ENCODE measurements around the gene MINDY1.

The MINDY1 gene

GRCh38 chr1:151006327-151007052, at the start of gene MINDY1:
MINDY1 (minus strand) TSS chr1:151006902; CDS start chr1:151002617, 4,285 bp downstream.
- H3K27ac ChIP-seq: peak within 1 kb of the TSS; percentile 84
- TF ChIP-seq CTCF (IDR thresholded peaks at IDR 0.05) (peak; percentile 70), ZFX (IDR thresholded peaks at IDR 0.05; ENCODE audit: borderline replicate concordance) (no peak)

- H3K27ac ChIP-seq: peak overlapping the region; percentile 93
- TF ChIP-seq CTCF (IDR thresholded peaks at IDR 0.05) (no peak), ZFX (IDR thresholded peaks at IDR 0.05; ENCODE audit: borderline replicate concordance) (no peak)
Observed at GRCh38 chr1:151056149-151056548, 49.4 kb upstream of the MINDY1 start.

- H3K27ac ChIP-seq: peak overlapping the region; percentile 93; the same call in 1 of the 2 replicates
Observed at GRCh38 chr1:151055581-151055980, 48.9 kb upstream of the MINDY1 start.

GRCh38 chr1:151054971-151055547, 48.4 kb upstream of the MINDY1 start:
- TF ChIP-seq CTCF (IDR thresholded peaks at IDR 0.05) (no peak), ZFX (IDR thresholded peaks at IDR 0.05; ENCODE audit: borderline replicate concordance) (no peak)
- H3K27ac ChIP-seq: peak overlapping the region; percentile 93; the same call in 1 of the 2 replicates

More at GRCh38 chr1:151055581-151055980, 48.9 kb upstream of the MINDY1 start:
- TF ChIP-seq ZFX (IDR thresholded peaks at IDR 0.05; ENCODE audit: borderline replicate concordance): no peak
- TF ChIP-seq CTCF (IDR thresholded peaks at IDR 0.05): no peak

GRCh38 chr1:151051356-151052009, 44.8 kb upstream of the MINDY1 start:
- H3K27ac ChIP-seq: peak overlapping the region; percentile 75
- no peak for TF ChIP-seq ZFX (IDR thresholded peaks at IDR 0.05; ENCODE audit: borderline replicate concordance)
- TF ChIP-seq CTCF (IDR thresholded peaks at IDR 0.05): no peak

GRCh38 chr1:151050051-151050688, 43.5 kb upstream of the MINDY1 start:
- TF ChIP-seq ZFX (IDR thresholded peaks at IDR 0.05; ENCODE audit: borderline replicate concordance) (no peak), CTCF (IDR thresholded peaks at IDR 0.05) (no peak)
- peak overlapping the region; percentile 75 for H3K27ac ChIP-seq
